OCI-LY7 (cell line): ENCODE data around the gene STAT4. TPM values are rescaled to one million over a fixed set of nuclear protein-coding genes. Genes with fewer than 3 reads are reported as not detected.

Experiments
- BruUV-seq: library from RNA; stranded (reverse); fragments of 400-500 nt; replicated peaks from 2 replicates; lab custom pipeline; 2021; lab: Mats Ljungman, UMichigan
- CTCF ChIA-PET: fragments of 300-600 bp; sonication (Branson Sonifier 250); formaldehyde crosslinking; loops from one replicate; lab custom pipeline; 2022; ENCODE audit warnings: antibody characterized with exemption; ENCODE audit not compliant: unreplicated experiment; lab: Charles Lee
- POLR2A ChIA-PET: fragments of 300-600 bp; sonication (Branson Sonifier 250); formaldehyde crosslinking; loops from one replicate; lab custom pipeline; 2022; ENCODE audit warnings: antibody characterized with exemption; lab: Charles Lee
- DNase-seq: peaks from one replicate; pipeline ENCODE4 v3.0.0-alpha.2; 2015; ENCODE audit warnings: low spot score
- H2AFZ ChIP-seq: fragments of 200-600 bp; sonication (generic), shearing (Covaris generic); 2 replicates; pipeline ENCODE4 v1.6.1; 2014; ENCODE audit warnings: mild to moderate bottlenecking, antibody characterized with exemption, low read length, moderate library complexity
- H3K27ac ChIP-seq: fragments of 200-600 bp; sonication (generic); 2 replicates; pipeline ENCODE4 v1.5.1; 2014; ENCODE audit warnings: mixed run types, low read depth, mild to moderate bottlenecking, moderate library complexity, low read length, inconsistent platforms; ENCODE audit not compliant: poor library complexity, severe bottlenecking
- H3K36me3 ChIP-seq: fragments of 200-600 bp; sonication (generic); 2 replicates; pipeline ENCODE4 v1.6.1; 2014; ENCODE audit warnings: mild to moderate bottlenecking, antibody characterized with exemption, low read length, moderate library complexity, mixed read lengths; ENCODE audit not compliant: insufficient read depth
- H3K4me1 ChIP-seq: fragments of 200-600 bp; sonication (generic); 2 replicates; pipeline ENCODE4 v1.5.1; 2014; ENCODE audit warnings: mild to moderate bottlenecking, low read length; ENCODE audit not compliant: insufficient read depth, poor library complexity, severe bottlenecking
- H3K4me2 ChIP-seq: fragments of 200-600 bp; sonication (generic); 2 replicates; pipeline ENCODE4 v1.6.1; 2014; ENCODE audit warnings: mild to moderate bottlenecking, low read length
- H3K4me3 ChIP-seq: fragments of 200-600 bp; sonication (generic); 2 replicates; pipeline ENCODE4 v1.5.1; 2014; ENCODE audit warnings: mild to moderate bottlenecking, low read depth, low read length; ENCODE audit not compliant: poor library complexity, severe bottlenecking
- H3K79me2 ChIP-seq: fragments of 200-600 bp; sonication (generic); 2 replicates; pipeline ENCODE4 v1.6.1; 2016; ENCODE audit warnings: low read depth, mild to moderate bottlenecking, low read length, moderate library complexity, mixed read lengths; ENCODE audit not compliant: insufficient read depth
- H3K9me2 ChIP-seq: fragments of 200-600 bp; sonication (generic); 2 replicates; pipeline ENCODE4 v1.6.1; 2016; ENCODE audit warnings: mild to moderate bottlenecking, low read length, mixed read lengths; ENCODE audit not compliant: insufficient read depth
- H3K9me3 ChIP-seq: fragments of 200-600 bp; sonication (generic); 2 replicates; pipeline ENCODE4 v1.6.1; 2014; ENCODE audit warnings: mild to moderate bottlenecking, mixed run types, low read length, mixed read lengths
- H4K20me1 ChIP-seq: fragments of 200-600 bp; sonication (generic); 2 replicates; pipeline ENCODE4 v1.6.1; 2014; ENCODE audit warnings: mild to moderate bottlenecking, antibody characterized with exemption, low read length, moderate library complexity, mixed read lengths; ENCODE audit not compliant: insufficient read depth
- EZH2phosphoT487 ChIP-seq: fragments of 200-600 bp; sonication (generic); IDR thresholded peaks from 2 replicates; pipeline ENCODE4 v1.6.1; 2018; ENCODE audit warnings: low read depth, borderline replicate concordance, mild to moderate bottlenecking, mixed run types, antibody characterized with exemption, low read length, moderate library complexity, mixed read lengths
- intact Hi-C: fragments of 100-400 bp; cut with micrococcal nuclease; formaldehyde crosslinking; loops from one replicate; pipeline ENCODE4 v1.10.0; 2022; ENCODE audit not compliant: unreplicated experiment
- total RNA-seq, 2 experiments: library from RNA; depleted of rRNA in 1 of 2; stranded (reverse); fragments of >200 nt in 1 of 2; shearing (Covaris generic) in 1 of 2; gene quantifications; 2 replicates each; pipeline ENCODE4 v1.2.3, GENCODE V29; 2014 to 2022
- TF ChIP-seq, protein P1 (sequence below): fragments of 200-600 bp; sonication (generic); conservative IDR thresholded peaks from 2 replicates; pipeline ENCODE4 v1.5.1; 2014; ENCODE audit warnings: mild to moderate bottlenecking, antibody characterized with exemption, low read length, moderate library complexity, mixed read lengths

The STAT4 gene
- total RNA-seq, 2 experiments from 2014 or later = not detected

DNA sequence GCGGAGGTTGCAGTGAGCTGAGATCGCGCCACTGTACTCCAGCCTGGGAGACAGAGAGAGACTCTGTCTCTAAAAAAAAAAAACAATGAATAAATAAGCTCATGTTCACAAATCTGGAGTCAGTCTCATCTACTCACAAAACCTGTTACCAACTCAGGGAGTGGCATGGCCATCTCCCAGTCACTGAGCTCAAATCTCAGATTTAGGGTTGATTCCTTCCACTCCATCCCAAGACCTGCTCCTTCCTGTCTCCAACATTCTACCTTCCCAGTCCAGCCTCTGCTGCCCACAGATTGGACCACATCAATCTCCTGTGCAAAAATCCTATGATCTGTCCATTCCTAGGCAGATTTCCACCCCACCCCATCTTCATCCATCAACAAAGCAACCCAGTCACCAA is 138.4 kb downstream of the STAT4 start:
- DNase-seq = no peak
- BruUV-seq = no TSS peak
- no peaks in the 10 kb centered on the region for H3K9me2 ChIP-seq
- no peak overlapping the region for H3K4me3 ChIP-seq
- H3K4me1 ChIP-seq = peaks cover 22% of the 10 kb centered on the region
- no peaks in the 10 kb centered on the region; the same call in 1 of the 2 replicates for H4K20me1 ChIP-seq
- CTCF ChIA-PET = interaction anchor here (0.5 to 0.6 kb wide), 2 partner anchors 20 to 478 kb away, joined by 3 read pairs; partner anchors contain the start of gene NEMP2
- POLR2A ChIA-PET = interaction anchor here (0.7 to 1.3 kb wide), 9 partner anchors 8 to 461 kb away, joined by 3 to 5 read pairs (median 3); no protein-coding TSS in a partner anchor
- intact Hi-C loops = loop anchor here (10.0 kb wide), 1 partner anchor 348 kb away; no protein-coding TSS in a partner anchor
- H3K9me3 ChIP-seq = no peaks in the 10 kb centered on the region
- TF ChIP-seq, protein P1, sequence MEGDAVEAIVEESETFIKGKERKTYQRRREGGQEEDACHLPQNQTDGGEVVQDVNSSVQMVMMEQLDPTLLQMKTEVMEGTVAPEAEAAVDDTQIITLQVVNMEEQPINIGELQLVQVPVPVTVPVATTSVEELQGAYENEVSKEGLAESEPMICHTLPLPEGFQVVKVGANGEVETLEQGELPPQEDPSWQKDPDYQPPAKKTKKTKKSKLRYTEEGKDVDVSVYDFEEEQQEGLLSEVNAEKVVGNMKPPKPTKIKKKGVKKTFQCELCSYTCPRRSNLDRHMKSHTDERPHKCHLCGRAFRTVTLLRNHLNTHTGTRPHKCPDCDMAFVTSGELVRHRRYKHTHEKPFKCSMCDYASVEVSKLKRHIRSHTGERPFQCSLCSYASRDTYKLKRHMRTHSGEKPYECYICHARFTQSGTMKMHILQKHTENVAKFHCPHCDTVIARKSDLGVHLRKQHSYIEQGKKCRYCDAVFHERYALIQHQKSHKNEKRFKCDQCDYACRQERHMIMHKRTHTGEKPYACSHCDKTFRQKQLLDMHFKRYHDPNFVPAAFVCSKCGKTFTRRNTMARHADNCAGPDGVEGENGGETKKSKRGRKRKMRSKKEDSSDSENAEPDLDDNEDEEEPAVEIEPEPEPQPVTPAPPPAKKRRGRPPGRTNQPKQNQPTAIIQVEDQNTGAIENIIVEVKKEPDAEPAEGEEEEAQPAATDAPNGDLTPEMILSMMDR = no peak
- no peak for TF ChIP-seq EZH2phosphoT487
- no peak overlapping the region for H3K27ac ChIP-seq
- 0 out of 2 replicates have a peak, but pooled peaks cover 8% of the 10 kb centered on the region for H3K79me2 ChIP-seq
- no peak overlapping the region for H2AFZ ChIP-seq
- peaks cover 25% of the 10 kb centered on the region for H3K36me3 ChIP-seq
- peak overlapping the region; percentile 96 for H3K4me2 ChIP-seq

DNA sequence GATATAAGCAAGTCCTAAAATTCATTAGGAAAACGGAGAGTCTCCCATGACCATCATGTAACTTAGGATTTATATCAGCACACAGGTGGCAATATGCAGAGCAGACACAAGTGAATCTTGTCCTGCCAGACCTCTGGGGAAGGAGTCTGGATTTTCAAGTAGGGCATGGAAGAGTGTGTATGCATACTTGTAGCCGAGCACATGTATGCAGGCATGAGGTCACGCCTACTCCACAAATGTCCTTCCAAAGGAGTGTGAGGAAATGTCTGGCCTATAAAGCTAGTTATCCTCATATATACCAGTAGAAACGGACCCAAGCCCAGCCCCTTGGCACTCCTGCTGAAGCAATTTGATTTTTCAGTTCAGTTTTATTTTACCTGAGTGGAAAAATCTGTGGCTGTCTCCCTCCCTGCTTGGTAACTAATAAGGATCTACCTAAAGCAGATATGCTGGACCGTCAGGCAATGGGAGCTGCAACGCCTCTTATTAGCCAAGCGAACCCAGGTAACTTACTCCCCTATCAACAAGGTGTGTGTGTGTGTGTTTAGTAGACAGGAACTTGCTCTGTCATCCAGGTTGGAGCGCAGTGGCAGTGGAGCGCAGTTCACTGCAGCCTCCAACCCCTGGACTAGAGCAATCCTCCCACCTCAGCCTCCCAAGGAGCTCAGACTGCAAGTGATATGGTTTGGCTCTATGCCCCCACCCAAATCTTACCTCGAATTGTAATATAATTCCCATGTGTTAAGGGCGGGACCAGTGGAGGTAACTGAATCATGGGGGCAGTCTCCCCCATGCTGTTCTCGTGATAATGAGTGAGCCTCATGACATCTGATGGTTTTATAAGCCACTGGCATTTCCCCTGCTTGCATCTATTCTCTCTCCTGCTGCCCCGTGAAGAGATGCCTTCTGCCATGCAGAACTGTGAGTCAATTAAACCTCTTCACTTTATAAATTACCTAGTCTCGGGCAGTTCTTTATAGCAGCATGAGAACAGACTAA is 139.6 kb downstream of the STAT4 start:
- DNase-seq = no peak
- Histone ChIP-seq H3K4me2 (no peak overlapping the region), H4K20me1 (no peaks in the 10 kb centered on the region; the same call in 1 of the 2 replicates), H3K4me3 (no peak overlapping the region), H3K9me3 (no peaks in the 10 kb centered on the region), H2AFZ (no peak overlapping the region), H3K27ac (no peak overlapping the region), H3K79me2 (0 out of 2 replicates have a peak, but pooled peaks cover 8% of the 10 kb centered on the region), H3K4me1 (peaks cover 22% of the 10 kb centered on the region), H3K9me2 (no peaks in the 10 kb centered on the region), H3K36me3 (peaks cover 37% of the 10 kb centered on the region)
- TF ChIP-seq, protein P1 = no peak
- TF ChIP-seq EZH2phosphoT487 = no peak
- ChIA-PET POLR2A (interaction anchor here (0.9 to 1.3 kb wide), 4 partner anchors 12 to 44 kb away, joined by 3 to 5 read pairs (median 4); no protein-coding TSS in a partner anchor), CTCF (no interaction called here)
- BruUV-seq = no TSS peak
- intact Hi-C loops = loop anchor here (10.0 kb wide), 1 partner anchor 346 kb away; no protein-coding TSS in a partner anchor
